ENCODE results near the gene FANCB. TPM values are rescaled to one million over a fixed set of nuclear protein-coding genes. Genes with fewer than 3 reads are reported as not detected.
A peak's percentile ranks its signal among the peaks of the same experiment; 100 is the strongest.

Gene FANCB
- total and polyA plus RNA-seq, 8 donors, result 0.08 to 0.83 (median 0.33) TPM

DNA sequence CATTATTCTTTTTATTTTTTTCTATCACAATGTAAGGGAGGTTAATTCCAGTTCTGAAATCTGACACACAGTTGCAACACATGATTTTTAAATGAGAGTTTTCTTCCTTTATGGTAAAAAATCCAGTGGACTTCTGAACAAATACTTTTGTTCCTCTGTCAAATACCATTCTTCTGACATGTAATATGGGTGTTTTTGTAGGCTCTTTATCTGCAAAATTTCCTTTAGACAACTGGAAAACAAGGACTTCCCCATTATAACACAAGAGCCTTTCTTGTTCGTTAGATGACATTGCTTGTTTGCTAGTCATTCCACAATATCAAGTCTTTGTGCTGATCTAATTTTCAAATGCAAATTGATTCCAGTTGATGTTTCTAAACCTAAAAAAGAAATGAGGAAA, 7.7 kb downstream of the FANCB start:
- no peak for DNase-seq
- ATAC-seq, result no peak
- Histone ChIP-seq H3K27me3 (no peaks in the 10 kb centered on the region), H3K9me3 (no peaks in the 10 kb centered on the region), H3K4me1 (no peaks in the 10 kb centered on the region), H3K4me3 (no peak overlapping the region), H3K27ac (no peak overlapping the region), H3K36me3 (no peaks in the 10 kb centered on the region)
- TF ChIP-seq, protein P1, sequence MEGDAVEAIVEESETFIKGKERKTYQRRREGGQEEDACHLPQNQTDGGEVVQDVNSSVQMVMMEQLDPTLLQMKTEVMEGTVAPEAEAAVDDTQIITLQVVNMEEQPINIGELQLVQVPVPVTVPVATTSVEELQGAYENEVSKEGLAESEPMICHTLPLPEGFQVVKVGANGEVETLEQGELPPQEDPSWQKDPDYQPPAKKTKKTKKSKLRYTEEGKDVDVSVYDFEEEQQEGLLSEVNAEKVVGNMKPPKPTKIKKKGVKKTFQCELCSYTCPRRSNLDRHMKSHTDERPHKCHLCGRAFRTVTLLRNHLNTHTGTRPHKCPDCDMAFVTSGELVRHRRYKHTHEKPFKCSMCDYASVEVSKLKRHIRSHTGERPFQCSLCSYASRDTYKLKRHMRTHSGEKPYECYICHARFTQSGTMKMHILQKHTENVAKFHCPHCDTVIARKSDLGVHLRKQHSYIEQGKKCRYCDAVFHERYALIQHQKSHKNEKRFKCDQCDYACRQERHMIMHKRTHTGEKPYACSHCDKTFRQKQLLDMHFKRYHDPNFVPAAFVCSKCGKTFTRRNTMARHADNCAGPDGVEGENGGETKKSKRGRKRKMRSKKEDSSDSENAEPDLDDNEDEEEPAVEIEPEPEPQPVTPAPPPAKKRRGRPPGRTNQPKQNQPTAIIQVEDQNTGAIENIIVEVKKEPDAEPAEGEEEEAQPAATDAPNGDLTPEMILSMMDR (IDR thresholded peaks at IDR 0.05), result no peak
- WGBS, 2 donors, result 67 to 90% methylated on average over 1 of the region's 1 CpG
- intact Hi-C loops (cut with DNase I), result no loop called here
- no peak for FAIRE-seq

DNA sequence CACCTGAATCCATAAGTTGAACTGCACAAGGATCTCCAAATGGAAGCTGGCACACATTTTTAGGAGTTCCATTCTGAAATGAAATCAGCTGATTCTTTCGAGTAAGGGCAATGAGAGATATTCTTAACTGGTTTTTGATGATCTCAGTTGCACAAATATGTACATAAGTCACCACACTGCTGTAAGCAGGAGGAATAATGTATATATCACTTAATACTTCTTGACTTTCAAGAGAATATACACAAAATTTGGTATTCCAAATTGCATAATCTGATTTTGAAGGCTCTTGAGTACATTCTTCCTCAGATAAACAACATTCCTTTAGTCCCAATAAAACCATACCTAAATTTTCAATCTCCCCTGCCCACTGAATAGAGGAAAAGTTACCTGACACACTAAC, 8.2 kb downstream of the FANCB start:
- Histone ChIP-seq H3K36me3 (no peaks in the 10 kb centered on the region), H3K27me3 (no peaks in the 10 kb centered on the region), H3K4me3 (no peak overlapping the region), H3K27ac (no peak overlapping the region), H3K4me1 (no peaks in the 10 kb centered on the region), H3K9me3 (no peaks in the 10 kb centered on the region)
- TF ChIP-seq, protein P1 (IDR thresholded peaks at IDR 0.05), result no peak
- FAIRE-seq (no peak), DNase-seq (no peak), ATAC-seq (no peak)
- 69 to 92% methylated on average over 1 of the region's 1 CpG for WGBS, 2 donors
- intact Hi-C loops (cut with DNase I), result no loop called here

DNA sequence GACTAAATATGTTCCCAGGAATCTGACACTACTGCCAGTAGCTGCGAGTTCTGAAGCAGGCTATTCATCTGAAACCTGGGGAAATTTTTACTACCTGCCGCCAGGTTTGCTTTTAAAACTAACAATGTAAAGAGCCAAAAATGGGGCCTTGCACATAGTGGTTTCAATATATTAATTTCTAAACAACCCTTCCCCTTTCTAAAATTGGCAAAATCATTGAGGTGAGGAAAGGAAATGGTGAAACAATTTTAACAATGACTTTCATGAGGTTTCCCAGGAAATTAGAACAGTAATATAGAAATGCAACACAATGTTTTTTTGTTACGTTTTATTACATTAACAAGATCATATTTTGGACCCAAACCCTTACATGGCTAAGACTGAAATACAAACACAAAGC, 21.3 kb downstream of the FANCB start:
- Histone ChIP-seq H3K27me3 (peaks cover 0 to 8% (median 0%) of the 10 kb centered on the region in 4 donors), H3K9me3 (no peaks in the 10 kb centered on the region), H3K4me3 (no peak overlapping the region), H3K27ac (no peak overlapping the region), H3K36me3 (no peaks in the 10 kb centered on the region), H3K4me1 (no peaks in the 10 kb centered on the region)
- intact Hi-C loops (cut with DNase I), result no loop called here
- ATAC-seq (no peak), FAIRE-seq (peak; percentile 17), DNase-seq (no peak)
- TF ChIP-seq, protein P1 (IDR thresholded peaks at IDR 0.05), result no peak
- WGBS, 2 donors, result 73 to 86% methylated on average over 3 of the region's 3 CpGs

DNA sequence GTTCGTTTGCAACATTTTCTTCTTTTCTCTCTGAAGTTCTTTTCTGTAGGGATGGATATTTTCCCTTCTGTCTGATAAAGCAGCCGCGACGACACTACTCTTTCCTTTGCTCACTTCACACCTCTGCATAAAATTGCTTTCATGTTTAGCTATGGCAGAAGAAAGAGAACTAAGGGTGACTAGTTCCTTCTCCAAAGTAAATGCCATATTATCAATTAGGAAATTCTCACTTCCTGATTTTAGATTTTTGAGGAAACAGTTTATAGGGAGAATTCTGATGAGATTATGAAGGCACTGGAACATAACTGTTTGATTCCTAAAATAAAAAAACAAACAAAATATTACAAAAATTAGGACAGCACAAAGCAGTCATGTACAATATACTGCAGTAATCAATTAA, 29.2 kb downstream of the FANCB start:
- intact Hi-C loops (cut with DNase I), result no loop called here
- DNase-seq (no peak), FAIRE-seq (no peak), ATAC-seq (no peak)
- TF ChIP-seq, protein P1 (IDR thresholded peaks at IDR 0.05), result no peak
- Histone ChIP-seq H3K27me3 (no peaks in the 10 kb centered on the region), H3K9me3 (no peaks in the 10 kb centered on the region), H3K4me3 (no peak overlapping the region), H3K27ac (no peak overlapping the region), H3K4me1 (no peaks in the 10 kb centered on the region), H3K36me3 (no peaks in the 10 kb centered on the region)
- WGBS, 2 donors, result 75 to 90% methylated on average over 4 of the region's 4 CpGs

DNA sequence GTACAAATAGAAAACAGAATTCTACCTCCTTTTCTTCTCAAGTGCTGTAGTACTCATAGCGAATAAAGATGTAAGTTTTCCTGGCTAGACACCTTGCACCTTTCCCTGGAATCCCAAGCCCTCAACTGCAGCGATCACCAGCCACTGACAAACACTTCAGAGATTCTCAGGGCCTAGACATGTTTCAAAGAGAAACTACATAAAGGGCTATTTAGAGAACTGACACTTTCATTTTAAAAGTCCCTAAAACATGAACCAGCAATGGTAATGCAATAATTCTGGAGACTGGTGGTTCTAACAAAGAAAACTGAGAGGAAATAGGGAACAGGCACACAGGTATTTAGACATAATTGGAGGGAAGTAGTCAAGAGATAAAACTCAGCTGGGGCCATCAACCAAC, 35.7 kb downstream of the FANCB start:
- WGBS, 2 donors, result 86 to 98% methylated on average over 2 of the region's 2 CpGs
- no peaks in the 10 kb centered on the region for H3K27me3 ChIP-seq
- H3K36me3 ChIP-seq, result no peaks in the 10 kb centered on the region
- DNase-seq, result no peak
- TF ChIP-seq, protein P1 (IDR thresholded peaks at IDR 0.05), result no peak
- no peak for ATAC-seq
- intact Hi-C loops (cut with DNase I), result no loop called here
- no peaks in the 10 kb centered on the region for H3K9me3 ChIP-seq
- no peak overlapping the region for H3K27ac ChIP-seq
- H3K4me1 ChIP-seq, result no peaks in the 10 kb centered on the region
- H3K4me3 ChIP-seq, result no peak overlapping the region
- FAIRE-seq, result no peak

Measured in pancreas (tissue), 10 donors.